PC-9 (cell line): ENCODE data around the gene RUFY3. TPM values are rescaled to one million over a fixed set of nuclear protein-coding genes. Genes with fewer than 3 reads are reported as not detected.

Source experiments
- BruUV-seq: library from RNA; stranded (reverse); fragments of 400-500 nt; replicated peaks from 2 replicates; lab custom pipeline; 2021; lab: Mats Ljungman, UMichigan
- CTCF ChIA-PET: fragments of 300-600 bp; sonication (Branson Sonifier 250); formaldehyde crosslinking; loops from one replicate; lab custom pipeline; 2022; ENCODE audit warnings: antibody characterized with exemption; lab: Charles Lee
- POLR2A ChIA-PET: fragments of 300-600 bp; sonication (Branson Sonifier 250); formaldehyde crosslinking; loops from one replicate; lab custom pipeline; 2022; ENCODE audit warnings: antibody characterized with exemption; ENCODE audit not compliant: unreplicated experiment; lab: Charles Lee
- DNase-seq, 2 experiments: peaks; one replicate each; pipeline versions ENCODE4 v3.0.0 to v3.0.0-alpha.2; 2015 to 2022; ENCODE audit warnings: mixed read lengths in 1 of 2
- H2AFZ ChIP-seq: fragments of 200-600 bp; sonication (generic); 2 replicates; pipeline ENCODE4 v1.8.1; 2017; ENCODE audit warnings: antibody characterized with exemption
- H3F3A ChIP-seq: fragments of 200-600 bp; sonication (generic); 2 replicates; pipeline ENCODE4 v1.8.1; 2017; ENCODE audit warnings: antibody characterized with exemption, mild to moderate bottlenecking, low read depth; ENCODE audit not compliant: insufficient read depth
- H3K27ac ChIP-seq: fragments of 200-600 bp; sonication (generic); 2 replicates; pipeline ENCODE4 v1.6.1; 2016; ENCODE audit warnings: mixed run types
- H3K27me3 ChIP-seq: fragments of 200-600 bp; sonication (generic); 2 replicates; pipeline ENCODE4 v1.6.1; 2016; ENCODE audit warnings: low read depth, mixed run types; ENCODE audit not compliant: insufficient read depth
- H3K36me3 ChIP-seq: fragments of 200-600 bp; sonication (generic); 2 replicates; pipeline ENCODE4 v1.6.1; 2016; ENCODE audit warnings: low read depth, mixed run types
- H3K4me1 ChIP-seq: fragments of 200-600 bp; sonication (generic); replicated peaks from 2 replicates; pipeline ENCODE4 v1.6.1; 2016; ENCODE audit warnings: mixed run types; ENCODE audit not compliant: insufficient read depth
- H3K4me2 ChIP-seq: fragments of 200-600 bp; sonication (generic); 2 replicates; pipeline ENCODE4 v1.6.1; 2017; ENCODE audit warnings: mixed run types
- H3K4me3 ChIP-seq: fragments of 200-600 bp; sonication (generic); 2 replicates; pipeline ENCODE4 v1.6.1; 2016; ENCODE audit warnings: mixed run types
- H3K79me2 ChIP-seq: fragments of 200-600 bp; sonication (generic); 2 replicates; pipeline ENCODE4 v1.6.1; 2017; ENCODE audit warnings: low read depth, mixed run types
- H3K9me2 ChIP-seq: fragments of 200-600 bp; sonication (generic); 2 replicates; pipeline ENCODE4 v1.8.1; 2017; ENCODE audit warnings: mild to moderate bottlenecking; ENCODE audit not compliant: insufficient read depth
- H3K9me3 ChIP-seq: fragments of 200-600 bp; sonication (generic); 2 replicates; pipeline ENCODE4 v1.8.1; 2016; ENCODE audit warnings: low read depth; ENCODE audit not compliant: insufficient read depth
- H4K20me1 ChIP-seq: fragments of 200-600 bp; sonication (generic); 2 replicates; pipeline ENCODE4 v1.8.1; 2017; ENCODE audit not compliant: insufficient read depth
- EZH2 ChIP-seq: fragments of 200-600 bp; sonication (generic); IDR thresholded peaks from 2 replicates; pipeline ENCODE4 v1.8.0; 2017; ENCODE audit warnings: antibody characterized with exemption, low read depth
- intact Hi-C: fragments of 100-400 bp; cut with micrococcal nuclease; formaldehyde crosslinking; loops from one replicate; pipeline ENCODE4 v1.10.0; 2022; ENCODE audit not compliant: unreplicated experiment
- total RNA-seq: library from RNA; stranded (reverse); gene quantifications from 2 replicates; pipeline ENCODE4 v1.2.3, GENCODE V29; 2021
- TF ChIP-seq, protein P1 (sequence below): fragments of 200-600 bp; sonication (generic); conservative IDR thresholded peaks from 2 replicates; pipeline ENCODE4 v1.6.1; 2017; ENCODE audit warnings: mixed run types, antibody characterized with exemption, mild to moderate bottlenecking, moderate library complexity

The RUFY3 gene
- total RNA-seq, 1 experiment from 2014 or later, result 23.6 TPM

DNA sequence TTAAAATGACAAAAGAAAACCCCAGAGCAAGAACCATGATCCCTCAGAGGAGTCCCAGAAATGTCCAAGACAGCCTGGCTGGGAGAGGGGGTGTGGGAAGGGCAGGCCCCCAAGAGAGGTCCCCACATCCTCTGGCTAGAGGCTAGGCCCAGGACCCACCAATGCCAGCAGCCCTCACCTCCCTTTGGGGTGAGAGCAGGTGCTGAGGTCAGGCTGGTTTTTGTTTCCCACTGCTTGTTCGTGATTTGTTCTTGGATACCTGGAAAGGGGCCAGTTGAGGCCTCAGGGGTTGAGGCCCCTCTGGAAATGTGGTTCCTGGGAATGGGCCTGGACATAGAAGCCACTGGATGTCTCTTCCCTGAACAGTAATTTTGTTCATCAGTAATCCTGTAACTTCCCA is 120.2 kb downstream of the RUFY3 start:
- CTCF ChIA-PET, result no interaction called here
- peaks cover 15% of the 10 kb centered on the region for H4K20me1 ChIP-seq

DNA sequence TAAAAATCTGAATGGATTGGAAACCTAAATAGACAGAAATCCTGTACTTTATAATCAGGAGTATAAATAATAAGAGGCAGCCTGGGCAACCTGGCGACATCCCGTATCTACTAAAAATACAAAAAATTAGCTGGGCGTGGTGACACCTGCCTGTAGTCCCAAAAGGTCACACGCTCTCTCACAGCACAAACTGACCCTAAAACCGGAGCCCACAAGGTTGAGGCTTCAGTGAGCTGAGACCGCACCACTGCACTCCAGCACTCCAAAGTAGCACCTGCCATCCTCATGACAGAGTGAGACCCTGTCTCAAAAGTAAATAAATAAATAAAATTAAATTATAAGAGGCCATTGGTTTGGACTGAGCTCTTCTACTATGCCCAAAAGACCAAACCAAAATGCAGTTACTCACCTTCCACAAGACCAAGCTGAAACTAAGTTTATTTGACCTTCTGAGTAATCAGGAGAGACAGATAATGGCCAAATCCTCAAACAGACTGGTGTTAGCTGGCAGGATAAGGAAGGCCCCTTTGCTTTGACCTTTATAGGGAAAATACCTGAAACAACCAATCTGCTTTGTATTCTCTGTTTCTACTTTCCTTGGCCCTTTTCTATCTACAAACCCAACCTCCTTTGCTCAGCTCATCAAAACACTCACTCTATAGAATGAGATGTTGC is 121.1 kb downstream of the RUFY3 start:
- no peaks in the 10 kb centered on the region for H3K9me3 ChIP-seq
- no peak for DNase-seq
- no peak overlapping the region for H3K4me2 ChIP-seq
- no TSS peak for BruUV-seq
- no peaks in the 10 kb centered on the region for H3F3A ChIP-seq
- TF ChIP-seq, protein P1, sequence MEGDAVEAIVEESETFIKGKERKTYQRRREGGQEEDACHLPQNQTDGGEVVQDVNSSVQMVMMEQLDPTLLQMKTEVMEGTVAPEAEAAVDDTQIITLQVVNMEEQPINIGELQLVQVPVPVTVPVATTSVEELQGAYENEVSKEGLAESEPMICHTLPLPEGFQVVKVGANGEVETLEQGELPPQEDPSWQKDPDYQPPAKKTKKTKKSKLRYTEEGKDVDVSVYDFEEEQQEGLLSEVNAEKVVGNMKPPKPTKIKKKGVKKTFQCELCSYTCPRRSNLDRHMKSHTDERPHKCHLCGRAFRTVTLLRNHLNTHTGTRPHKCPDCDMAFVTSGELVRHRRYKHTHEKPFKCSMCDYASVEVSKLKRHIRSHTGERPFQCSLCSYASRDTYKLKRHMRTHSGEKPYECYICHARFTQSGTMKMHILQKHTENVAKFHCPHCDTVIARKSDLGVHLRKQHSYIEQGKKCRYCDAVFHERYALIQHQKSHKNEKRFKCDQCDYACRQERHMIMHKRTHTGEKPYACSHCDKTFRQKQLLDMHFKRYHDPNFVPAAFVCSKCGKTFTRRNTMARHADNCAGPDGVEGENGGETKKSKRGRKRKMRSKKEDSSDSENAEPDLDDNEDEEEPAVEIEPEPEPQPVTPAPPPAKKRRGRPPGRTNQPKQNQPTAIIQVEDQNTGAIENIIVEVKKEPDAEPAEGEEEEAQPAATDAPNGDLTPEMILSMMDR, result no peak
- no peak for TF ChIP-seq EZH2
- H3K4me1 ChIP-seq, result no peaks in the 10 kb centered on the region
- no peak overlapping the region for H3K4me3 ChIP-seq
- H4K20me1 ChIP-seq, result peaks cover 7% of the 10 kb centered on the region; the same call in 1 of the 2 replicates
- H3K36me3 ChIP-seq, result no peaks in the 10 kb centered on the region
- ChIA-PET POLR2A (no interaction called here), CTCF (no interaction called here)
- H3K27ac ChIP-seq, result no peak overlapping the region
- H2AFZ ChIP-seq, result no peak overlapping the region
- no peaks in the 10 kb centered on the region for H3K9me2 ChIP-seq
- peaks cover 14% of the 10 kb centered on the region for H3K79me2 ChIP-seq
- intact Hi-C loops, result no loop called here
- H3K27me3 ChIP-seq, result no peaks in the 10 kb centered on the region

More for the DNA sequence above, 120.2 kb downstream of the RUFY3 start:
- no TSS peak for BruUV-seq
- no peaks in the 10 kb centered on the region for H3K27me3 ChIP-seq
- H3K4me1 ChIP-seq, result peaks cover 4% of the 10 kb centered on the region
- no peaks in the 10 kb centered on the region for H3F3A ChIP-seq
- no peak overlapping the region for H3K4me3 ChIP-seq
- H3K36me3 ChIP-seq, result no peaks in the 10 kb centered on the region
- no peak overlapping the region for H3K4me2 ChIP-seq
- peaks cover 23% of the 10 kb centered on the region for H3K79me2 ChIP-seq
- H3K9me2 ChIP-seq, result no peaks in the 10 kb centered on the region
- no peak overlapping the region for H3K27ac ChIP-seq
- DNase-seq, result no peak
- H3K9me3 ChIP-seq, result no peaks in the 10 kb centered on the region
- H2AFZ ChIP-seq, result no peak overlapping the region
- POLR2A ChIA-PET, result no interaction called here
- intact Hi-C loops, result no loop called here
- TF ChIP-seq, protein P1, result no peak
- no peak for TF ChIP-seq EZH2

DNA sequence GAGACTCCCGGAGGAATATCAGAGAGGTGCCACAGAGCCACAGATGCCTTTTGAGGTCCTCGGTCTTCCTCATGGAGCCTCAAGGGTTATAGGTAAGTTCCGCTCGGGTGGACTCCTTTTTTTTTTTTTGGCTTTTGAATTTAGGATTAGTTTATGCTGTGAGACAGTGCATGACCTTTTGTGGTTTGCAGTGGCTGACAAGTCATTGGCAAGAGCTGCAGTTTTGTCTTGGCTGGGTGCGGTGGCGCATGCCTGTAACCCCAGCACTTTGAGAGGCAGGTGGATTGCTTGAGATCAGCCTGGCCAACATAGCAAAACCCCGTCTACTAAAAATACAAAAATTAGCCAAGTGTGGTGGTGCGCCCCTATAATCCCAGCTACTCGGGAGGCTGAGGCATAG is 122.4 kb downstream of the RUFY3 start:
- BruUV-seq, result no TSS peak
- Histone ChIP-seq H3K27ac (no peak overlapping the region), H3K9me2 (no peaks in the 10 kb centered on the region), H3K4me2 (no peak overlapping the region), H3K36me3 (no peaks in the 10 kb centered on the region), H3F3A (no peaks in the 10 kb centered on the region), H3K27me3 (no peaks in the 10 kb centered on the region), H3K79me2 (peaks cover 1% of the 10 kb centered on the region; the same call in 1 of the 2 replicates), H3K4me3 (no peak overlapping the region), H3K4me1 (no peaks in the 10 kb centered on the region), H4K20me1 (no peaks in the 10 kb centered on the region), H2AFZ (no peak overlapping the region), H3K9me3 (no peaks in the 10 kb centered on the region)
- POLR2A ChIA-PET, result no interaction called here
- DNase-seq, result no peak
- intact Hi-C loops, result no loop called here
- CTCF ChIA-PET, result no interaction called here
- TF ChIP-seq, protein P1, result no peak
- TF ChIP-seq EZH2, result no peak
